Chondrocyte (in vitro differentiated cells): Measurements from ENCODE around the gene LCMT1. TPM values are rescaled to one million over a fixed set of nuclear protein-coding genes. Genes with fewer than 3 reads are reported as not detected.
A peak's percentile ranks its signal among the peaks of the same experiment; 100 is the strongest.

Source experiments
- DNase-seq: peaks from one replicate; pipeline ENCODE4 v3.0.0; 2021; ENCODE audit warnings: mixed read lengths, low spot score
- H3K27ac Mint-ChIP-seq: one replicate; pipeline ENCODE4 v1.8.0; 2021; ENCODE audit warnings: mild to moderate bottlenecking, moderate library complexity, mixed read lengths; ENCODE audit not compliant: unreplicated experiment
- H3K27me3 Mint-ChIP-seq: 2 replicates; pipeline ENCODE4 v1.8.0; 2021; ENCODE audit warnings: low read depth, mixed read lengths
- H3K36me3 Mint-ChIP-seq: 2 replicates; pipeline ENCODE4 v1.8.0; 2021; ENCODE audit warnings: low read depth, mixed read lengths
- H3K4me1 Mint-ChIP-seq: 2 replicates; pipeline ENCODE4 v1.8.0; 2021; ENCODE audit warnings: low read depth, mild to moderate bottlenecking, mixed read lengths
- H3K4me3 Mint-ChIP-seq: one replicate; pipeline ENCODE4 v1.8.0; 2021; ENCODE audit warnings: mild to moderate bottlenecking, moderate library complexity, mixed read lengths; ENCODE audit not compliant: unreplicated experiment
- H3K9me3 Mint-ChIP-seq: 2 replicates; pipeline ENCODE4 v1.8.0; 2021; ENCODE audit warnings: low read depth, mixed read lengths
- total RNA-seq: library from RNA; stranded (reverse); gene quantifications from 3 replicates; pipeline ENCODE4 v1.2.1, GENCODE V29; 2021
- TF ChIP-seq, protein P1 (sequence below): fragments of 200-600 bp; sonication (generic); IDR thresholded peaks from 2 replicates; pipeline ENCODE4 v1.5.0; 2021; ENCODE audit warnings: antibody characterized with exemption, mild to moderate bottlenecking, moderate library complexity

Gene LCMT1
- total RNA-seq, 1 donor from 2014 or later = 35.4 TPM

DNA sequence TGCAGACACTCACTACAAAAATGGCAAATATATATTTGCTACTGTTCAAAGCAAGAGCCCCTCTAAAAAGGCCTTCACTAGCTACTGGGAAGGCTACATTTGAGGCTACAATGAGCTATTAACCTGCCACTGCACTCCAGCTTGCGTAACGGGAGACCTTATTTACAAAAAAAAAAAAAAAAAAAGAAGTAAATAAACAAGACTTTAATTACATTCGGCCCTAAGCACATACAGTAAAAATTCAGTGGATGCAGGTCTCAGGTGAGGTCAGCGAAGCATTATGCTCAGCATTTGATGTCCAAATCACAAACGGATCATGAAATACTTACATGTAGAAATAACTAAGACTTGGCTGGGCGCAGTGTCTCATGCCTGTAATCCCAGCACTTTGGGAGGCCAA is 26.7 kb upstream of the LCMT1 start:
- no peak overlapping the region for H3K4me3 Mint-ChIP-seq
- H3K27ac Mint-ChIP-seq = no peak overlapping the region
- TF ChIP-seq, protein P1, sequence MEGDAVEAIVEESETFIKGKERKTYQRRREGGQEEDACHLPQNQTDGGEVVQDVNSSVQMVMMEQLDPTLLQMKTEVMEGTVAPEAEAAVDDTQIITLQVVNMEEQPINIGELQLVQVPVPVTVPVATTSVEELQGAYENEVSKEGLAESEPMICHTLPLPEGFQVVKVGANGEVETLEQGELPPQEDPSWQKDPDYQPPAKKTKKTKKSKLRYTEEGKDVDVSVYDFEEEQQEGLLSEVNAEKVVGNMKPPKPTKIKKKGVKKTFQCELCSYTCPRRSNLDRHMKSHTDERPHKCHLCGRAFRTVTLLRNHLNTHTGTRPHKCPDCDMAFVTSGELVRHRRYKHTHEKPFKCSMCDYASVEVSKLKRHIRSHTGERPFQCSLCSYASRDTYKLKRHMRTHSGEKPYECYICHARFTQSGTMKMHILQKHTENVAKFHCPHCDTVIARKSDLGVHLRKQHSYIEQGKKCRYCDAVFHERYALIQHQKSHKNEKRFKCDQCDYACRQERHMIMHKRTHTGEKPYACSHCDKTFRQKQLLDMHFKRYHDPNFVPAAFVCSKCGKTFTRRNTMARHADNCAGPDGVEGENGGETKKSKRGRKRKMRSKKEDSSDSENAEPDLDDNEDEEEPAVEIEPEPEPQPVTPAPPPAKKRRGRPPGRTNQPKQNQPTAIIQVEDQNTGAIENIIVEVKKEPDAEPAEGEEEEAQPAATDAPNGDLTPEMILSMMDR = no peak
- peaks cover 16% of the 10 kb centered on the region for H3K4me1 Mint-ChIP-seq
- no peaks in the 10 kb centered on the region for H3K27me3 Mint-ChIP-seq
- no peaks in the 10 kb centered on the region for H3K9me3 Mint-ChIP-seq
- no peaks in the 10 kb centered on the region for H3K36me3 Mint-ChIP-seq
- DNase-seq = no peak

DNA sequence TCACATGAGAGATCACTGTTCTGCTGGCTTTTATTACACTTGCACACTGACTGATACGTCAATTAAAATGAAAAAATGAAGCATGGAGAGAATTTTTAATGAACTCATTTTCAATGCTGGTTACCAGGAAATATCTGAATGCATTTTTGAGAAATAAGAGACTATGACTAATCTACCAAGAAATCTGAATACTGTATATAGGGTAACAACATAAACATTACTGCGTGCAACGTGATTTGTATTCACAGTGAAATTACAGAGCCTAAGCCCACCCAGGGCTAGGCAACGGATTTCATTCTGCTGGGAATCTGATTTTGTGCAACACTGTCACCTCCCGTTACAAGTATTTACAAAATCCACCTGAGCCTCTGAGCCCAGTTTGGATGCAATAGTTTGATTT is 23.8 kb upstream of the LCMT1 start:
- TF ChIP-seq, protein P1 = no peak
- H3K27ac Mint-ChIP-seq = peak overlapping the region; percentile 53
- no peaks in the 10 kb centered on the region for H3K9me3 Mint-ChIP-seq
- H3K4me3 Mint-ChIP-seq = no peak overlapping the region
- peaks cover 16% of the 10 kb centered on the region for H3K4me1 Mint-ChIP-seq
- no peaks in the 10 kb centered on the region for H3K36me3 Mint-ChIP-seq
- H3K27me3 Mint-ChIP-seq = no peaks in the 10 kb centered on the region
- DNase-seq = no peak

DNA sequence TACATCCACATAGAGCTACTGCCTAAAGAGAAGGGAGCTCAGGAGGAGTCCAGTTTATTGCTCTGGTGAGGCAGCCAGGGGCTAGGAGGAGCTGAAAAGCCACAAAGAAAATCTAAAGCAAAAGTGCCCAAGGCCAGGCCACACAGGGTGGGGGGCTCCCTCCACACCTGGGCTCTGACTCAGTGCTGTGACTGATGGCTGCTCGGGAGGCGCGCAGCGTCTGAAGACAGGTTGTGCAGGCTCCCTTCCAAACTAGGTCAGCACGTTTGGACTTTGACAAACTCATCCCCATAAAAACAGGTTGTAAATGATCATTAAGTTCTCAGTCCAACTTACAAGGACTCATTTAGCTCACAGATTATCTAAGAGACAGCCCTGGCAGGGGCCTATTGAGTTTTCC is 22.2 kb upstream of the LCMT1 start:
- no peaks in the 10 kb centered on the region for H3K36me3 Mint-ChIP-seq
- no peak overlapping the region for H3K4me3 Mint-ChIP-seq
- DNase-seq = no peak
- no peak overlapping the region for H3K27ac Mint-ChIP-seq
- no peaks in the 10 kb centered on the region for H3K9me3 Mint-ChIP-seq
- peaks cover 19% of the 10 kb centered on the region for H3K4me1 Mint-ChIP-seq
- TF ChIP-seq, protein P1 = no peak
- H3K27me3 Mint-ChIP-seq = no peaks in the 10 kb centered on the region

DNA sequence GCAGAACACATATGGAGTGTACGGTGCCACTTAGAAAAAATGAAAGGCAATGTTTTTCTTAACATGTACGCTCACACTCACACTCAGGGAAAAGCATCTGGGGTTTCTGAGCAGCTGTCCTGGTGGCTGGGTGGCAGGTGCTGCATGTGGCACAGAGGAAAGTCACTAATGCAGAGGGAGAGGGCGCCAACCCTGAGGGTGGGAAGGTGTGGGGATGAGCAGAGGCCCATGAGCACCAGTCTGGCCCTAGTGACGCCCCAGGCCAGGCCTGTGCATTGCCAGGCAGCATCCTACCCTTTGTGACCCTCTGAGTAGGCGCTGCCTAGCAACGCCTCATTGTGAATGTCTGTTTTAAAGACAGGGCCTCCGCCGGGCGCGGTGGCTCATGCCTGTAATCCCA is 19.1 kb upstream of the LCMT1 start:
- Mint-ChIP-seq H3K9me3 (no peaks in the 10 kb centered on the region), H3K27ac (no peak overlapping the region), H3K36me3 (peaks cover 3% of the 10 kb centered on the region), H3K4me1 (peaks cover 13% of the 10 kb centered on the region), H3K4me3 (no peak overlapping the region), H3K27me3 (peaks cover 2% of the 10 kb centered on the region)
- TF ChIP-seq, protein P1 = no peak
- no peak for DNase-seq

DNA sequence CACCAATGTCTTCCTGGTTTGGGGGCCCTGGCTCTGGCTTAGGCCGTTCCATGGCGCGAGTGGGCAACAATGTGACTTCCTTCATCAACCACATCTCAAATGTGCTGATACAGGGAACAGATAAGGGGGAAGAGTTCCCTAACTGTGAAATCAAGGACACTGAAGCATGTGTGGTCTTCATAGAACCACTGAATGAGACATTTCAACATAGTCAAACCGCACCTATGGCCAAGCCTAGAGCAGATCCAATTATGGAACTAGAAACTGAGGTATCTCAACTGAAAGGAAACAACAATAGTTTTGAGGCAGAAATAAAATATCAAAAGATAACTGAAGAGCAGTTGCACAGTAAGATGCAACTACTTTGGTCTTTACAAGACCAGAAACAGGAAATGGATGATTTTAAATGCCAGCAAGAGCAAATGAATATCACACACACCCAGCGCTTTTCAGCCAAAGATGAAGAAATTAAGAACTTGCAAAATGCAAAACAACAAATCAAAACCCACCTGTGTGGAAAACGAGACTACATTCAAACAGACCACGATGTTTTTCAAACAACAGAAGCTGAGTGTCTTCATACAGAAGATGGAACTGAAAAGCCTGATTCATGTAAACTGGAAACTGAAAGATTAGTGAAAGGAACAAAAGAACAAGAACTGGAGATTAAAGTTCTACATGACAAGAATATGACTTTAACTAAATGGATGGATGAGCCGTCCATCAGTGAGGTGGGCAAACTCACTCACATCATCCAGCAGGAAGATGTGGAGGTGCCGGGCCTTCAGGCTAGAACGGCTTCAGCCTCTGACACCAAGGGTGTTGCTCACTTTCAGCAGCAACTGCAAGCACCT is 18.1 kb upstream of the LCMT1 start:
- Mint-ChIP-seq H3K27ac (no peak overlapping the region), H3K27me3 (peaks cover 2% of the 10 kb centered on the region), H3K4me1 (peaks cover 4% of the 10 kb centered on the region), H3K36me3 (peaks cover 3% of the 10 kb centered on the region), H3K4me3 (no peak overlapping the region), H3K9me3 (no peaks in the 10 kb centered on the region)
- no peak for DNase-seq
- TF ChIP-seq, protein P1 = no peak
